Gastrocnemius medialis (tissue), 4 donors: ENCODE data around the gene HSPA12B. TPM values are rescaled to one million over a fixed set of nuclear protein-coding genes. Genes with fewer than 3 reads are reported as not detected.
A peak's percentile ranks its signal among the peaks of the same experiment; 100 is the strongest.

Source experiments
- ATAC-seq, 2 donors: fragments of 150-250 bp; one replicate each; pipeline ENCODE4 v1.9.1; 2016
- DNase-seq, 2 donors: peaks; one replicate each; pipeline ENCODE4 v3.0.0-alpha.2; 2019
- H3K27ac ChIP-seq, 4 donors: fragments of 200-600 bp; sonication (generic); 1 replicate in 1 of 4; 2 replicates in 3 of 4; pipeline ENCODE4 v1.5.1; 2016 to 2018; ENCODE audit warnings: mild to moderate bottlenecking in 2 of 4, moderate library complexity in 1 of 4
- H3K27me3 ChIP-seq, 3 donors: fragments of 200-600 bp; sonication (generic) in 2 of 3; 1 replicate in 1 of 3; 2 replicates in 2 of 3; pipeline versions ENCODE4 v1.5.1 to v1.6.0; 2016 to 2019; ENCODE audit warnings: mild to moderate bottlenecking in 1 of 3, moderate library complexity in 1 of 3
- H3K36me3 ChIP-seq, 2 donors: fragments of 200-600 bp; sonication (generic) in 1 of 2; one replicate each; pipeline ENCODE4 v1.5.1; 2017 to 2018
- H3K4me1 ChIP-seq, 2 donors: fragments of 200-600 bp; sonication (generic) in 1 of 2; one replicate each; pipeline ENCODE4 v1.5.1; 2016 to 2017; ENCODE audit warnings: mild to moderate bottlenecking in 2 of 2
- H3K4me3 ChIP-seq, 4 donors: fragments of 200-600 bp; sonication (generic) in 3 of 4; 1 replicate in 1 of 4; 2 replicates in 3 of 4; pipeline ENCODE4 v1.5.1; 2016 to 2019; ENCODE audit warnings: mild to moderate bottlenecking in 2 of 4
- H3K9me3 ChIP-seq, 3 donors: fragments of 200-600 bp; sonication (generic) in 2 of 3; 1 replicate in 1 of 3; 2 replicates in 2 of 3; pipeline ENCODE4 v1.5.1; 2016 to 2019
- POLR2A ChIP-seq, 2 donors: fragments of 450-650 bp; IDR thresholded peaks; one replicate each; pipeline ENCODE4 v1.6.1; 2017; ENCODE audit warnings: antibody characterized with exemption in 2 of 2, mild to moderate bottlenecking in 2 of 2, moderate library complexity in 2 of 2
- in situ Hi-C, 4 donors: fragments of 200-750 bp; cut with MboI; loops; one replicate each; pipeline versions ENCODE4 v1.15.0 to v1.8.0; 2017; ENCODE audit warnings: low sequenced_read_pairs in 4 of 4
- intact Hi-C: fragments of 100-400 bp; cut with DNase I; formaldehyde crosslinking; loops from one replicate; pipeline ENCODE4 v1.15.1; 2023; ENCODE audit warnings: low total_unique reads
- total RNA-seq, 4 donors: library from RNA; depleted of rRNA; stranded (reverse); fragments of >200 nt; gene quantifications; one replicate each; pipeline versions ENCODE4 v1.1.0 to v1.2.3, GENCODE V29; 2016
- TF ChIP-seq, protein P1 (sequence below), 5 experiments: fragments of 450-650 bp in 3 of 5; fragments of 200-600 bp in 2 of 5; sonication (generic) in 2 of 5; IDR thresholded peaks in 4 of 5; conservative IDR thresholded peaks in 1 of 5; 1 replicate in 4 of 5; 2 replicates in 1 of 5; pipeline ENCODE4 v1.5.1; 2016 to 2019; ENCODE audit warnings: antibody characterized with exemption in 5 of 5, mild to moderate bottlenecking in 3 of 5, moderate library complexity in 3 of 5

HSPA12B gene
- total RNA-seq, 4 donors from 2014 or later, result 3.7 to 8.5 (median 5.8) TPM

DNA sequence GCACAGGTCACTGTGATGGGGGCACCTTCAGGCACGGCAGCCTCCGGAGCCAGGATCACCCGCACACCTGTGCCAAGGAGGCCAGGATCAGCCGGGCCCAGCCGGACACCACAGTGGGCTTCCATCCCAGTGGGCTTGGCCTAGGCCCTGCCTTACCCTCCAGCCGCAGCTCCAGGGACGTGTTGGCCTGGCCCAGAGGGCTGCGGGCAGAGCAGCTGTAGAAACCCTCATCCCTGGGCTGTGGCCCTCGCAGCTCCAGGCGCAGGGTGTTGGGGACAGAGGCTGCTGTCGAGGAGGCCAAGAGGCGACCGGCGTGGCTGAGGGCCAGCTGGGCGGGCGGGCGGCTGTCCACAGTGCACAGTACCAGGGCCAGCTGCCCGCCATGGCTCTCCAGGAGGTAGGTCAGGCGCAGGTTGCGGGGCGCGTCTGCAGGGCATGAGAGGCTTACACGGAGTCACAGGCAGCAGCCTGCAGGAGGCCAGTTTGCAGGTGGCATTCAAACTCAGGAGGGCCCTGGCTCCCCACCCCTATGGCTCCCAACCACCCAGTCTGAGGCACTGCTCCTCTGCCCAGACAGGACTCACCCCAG lies 39.7 kb upstream of the HSPA12B start:
- no peak for ATAC-seq
- H3K36me3 ChIP-seq, result no peaks in the 10 kb centered on the region
- H3K27me3 ChIP-seq, result no peaks in the 10 kb centered on the region
- intact Hi-C loops, result no loop called here
- no peak overlapping the region for H3K27ac ChIP-seq
- H3K9me3 ChIP-seq, result peaks cover 0 to 3% (median 0%) of the 10 kb centered on the region in 3 donors
- no peak overlapping the region for H3K4me3 ChIP-seq
- in situ Hi-C loops, result no loop called here
- no peak for TF ChIP-seq POLR2A (IDR thresholded peaks at IDR 0.05)
- TF ChIP-seq, protein P1, sequence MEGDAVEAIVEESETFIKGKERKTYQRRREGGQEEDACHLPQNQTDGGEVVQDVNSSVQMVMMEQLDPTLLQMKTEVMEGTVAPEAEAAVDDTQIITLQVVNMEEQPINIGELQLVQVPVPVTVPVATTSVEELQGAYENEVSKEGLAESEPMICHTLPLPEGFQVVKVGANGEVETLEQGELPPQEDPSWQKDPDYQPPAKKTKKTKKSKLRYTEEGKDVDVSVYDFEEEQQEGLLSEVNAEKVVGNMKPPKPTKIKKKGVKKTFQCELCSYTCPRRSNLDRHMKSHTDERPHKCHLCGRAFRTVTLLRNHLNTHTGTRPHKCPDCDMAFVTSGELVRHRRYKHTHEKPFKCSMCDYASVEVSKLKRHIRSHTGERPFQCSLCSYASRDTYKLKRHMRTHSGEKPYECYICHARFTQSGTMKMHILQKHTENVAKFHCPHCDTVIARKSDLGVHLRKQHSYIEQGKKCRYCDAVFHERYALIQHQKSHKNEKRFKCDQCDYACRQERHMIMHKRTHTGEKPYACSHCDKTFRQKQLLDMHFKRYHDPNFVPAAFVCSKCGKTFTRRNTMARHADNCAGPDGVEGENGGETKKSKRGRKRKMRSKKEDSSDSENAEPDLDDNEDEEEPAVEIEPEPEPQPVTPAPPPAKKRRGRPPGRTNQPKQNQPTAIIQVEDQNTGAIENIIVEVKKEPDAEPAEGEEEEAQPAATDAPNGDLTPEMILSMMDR (IDR thresholded peaks at IDR 0.05 in 4 of 5, conservative IDR thresholded peaks at IDR 0.05 in 1 of 5), result no peak
- DNase-seq, result no peak
- H3K4me1 ChIP-seq, result no peaks in the 10 kb centered on the region

DNA sequence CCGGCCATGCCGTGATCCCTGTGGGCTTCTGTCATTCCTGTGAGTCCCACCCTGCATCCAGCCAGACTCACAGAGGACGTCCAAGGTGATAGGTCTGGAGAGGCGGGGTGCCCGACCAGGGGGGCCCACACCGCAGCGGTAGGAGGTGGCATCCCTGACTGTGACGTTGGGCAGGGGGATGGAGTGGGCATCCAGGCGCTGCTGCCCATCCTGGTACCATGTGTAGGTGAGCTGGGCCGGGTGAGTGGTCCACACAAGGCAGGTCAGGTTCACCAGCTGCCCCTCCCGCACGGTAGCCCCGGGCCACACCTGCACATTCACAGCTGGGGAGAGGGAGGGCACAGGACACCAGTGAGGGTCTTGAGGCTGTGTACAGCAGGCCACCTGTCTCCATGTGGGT lies 39.1 kb upstream of the HSPA12B start:
- Histone ChIP-seq H3K4me3 (no peak overlapping the region), H3K4me1 (no peaks in the 10 kb centered on the region), H3K9me3 (peaks cover 0 to 3% (median 0%) of the 10 kb centered on the region in 3 donors), H3K27ac (no peak overlapping the region), H3K36me3 (no peaks in the 10 kb centered on the region), H3K27me3 (no peaks in the 10 kb centered on the region)
- TF ChIP-seq, protein P1 (IDR thresholded peaks at IDR 0.05 in 4 of 5, conservative IDR thresholded peaks at IDR 0.05 in 1 of 5), result no peak
- no peak for TF ChIP-seq POLR2A (IDR thresholded peaks at IDR 0.05)
- no peak for DNase-seq
- in situ Hi-C loops, result no loop called here
- no peak for ATAC-seq
- intact Hi-C loops, result no loop called here

DNA sequence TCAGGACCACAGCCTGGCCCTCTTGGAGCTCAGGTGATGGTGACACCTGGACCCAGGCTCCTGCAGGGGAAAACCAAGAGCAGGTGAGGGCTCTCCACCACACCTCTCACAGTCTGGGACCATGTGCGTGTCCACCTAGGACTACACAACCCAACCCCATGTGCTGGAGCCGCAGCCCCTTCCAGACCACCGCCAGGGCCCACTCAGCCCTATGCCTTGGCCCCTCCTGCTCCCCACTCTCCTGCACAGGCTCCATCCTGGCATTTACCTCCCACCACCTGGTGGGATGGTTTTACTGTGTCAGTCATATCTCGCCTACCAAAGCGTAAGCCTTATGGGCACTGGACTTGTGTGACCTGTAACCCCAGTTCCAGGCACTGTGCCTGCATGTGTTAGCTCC lies 37.6 kb upstream of the HSPA12B start:
- DNase-seq, result no peak
- H3K27ac ChIP-seq, result no peak overlapping the region
- intact Hi-C loops, result no loop called here
- H3K9me3 ChIP-seq, result peaks cover 0 to 3% (median 0%) of the 10 kb centered on the region in 3 donors
- no peaks in the 10 kb centered on the region for H3K4me1 ChIP-seq
- no peak for ATAC-seq
- TF ChIP-seq, protein P1 (IDR thresholded peaks at IDR 0.05 in 4 of 5, conservative IDR thresholded peaks at IDR 0.05 in 1 of 5), result no peak
- no peak for TF ChIP-seq POLR2A (IDR thresholded peaks at IDR 0.05)
- H3K27me3 ChIP-seq, result no peaks in the 10 kb centered on the region
- no peak overlapping the region for H3K4me3 ChIP-seq
- H3K36me3 ChIP-seq, result no peaks in the 10 kb centered on the region
- in situ Hi-C loops, result no loop called here

DNA sequence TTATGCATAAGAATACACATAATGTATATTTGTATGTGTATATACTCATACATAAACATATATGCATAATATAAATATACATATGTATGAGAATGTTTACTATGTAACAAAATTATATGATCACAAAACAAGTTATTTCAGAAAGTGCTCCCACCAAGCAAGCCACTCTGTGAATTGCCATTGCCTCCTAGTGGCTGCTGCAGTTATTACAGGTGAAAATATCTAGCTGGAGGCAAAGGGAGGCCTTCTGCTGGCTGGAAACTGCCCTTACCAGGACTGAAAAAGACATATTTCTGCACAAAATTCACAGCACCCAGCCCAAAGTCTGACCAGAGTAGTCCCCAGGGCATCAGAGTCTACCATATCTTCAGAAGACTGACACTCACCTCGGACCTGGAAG lies 36.3 kb upstream of the HSPA12B start:
- ATAC-seq (no peak), DNase-seq (no peak)
- H3K27me3 ChIP-seq, result no peaks in the 10 kb centered on the region
- H3K4me1 ChIP-seq, result no peaks in the 10 kb centered on the region
- no peak overlapping the region for H3K4me3 ChIP-seq
- intact Hi-C loops (no loop called here), in situ Hi-C loops (no loop called here)
- peaks cover 0 to 3% (median 0%) of the 10 kb centered on the region in 3 donors for H3K9me3 ChIP-seq
- TF ChIP-seq, protein P1 (IDR thresholded peaks at IDR 0.05 in 4 of 5, conservative IDR thresholded peaks at IDR 0.05 in 1 of 5), result peak in 1 of 5 experiments; percentile 13
- TF ChIP-seq POLR2A (IDR thresholded peaks at IDR 0.05), result no peak
- H3K27ac ChIP-seq, result no peak overlapping the region
- H3K36me3 ChIP-seq, result no peaks in the 10 kb centered on the region
